Stimulated activated CD8-positive, alpha-beta memory T cell treated with anti-CD3 and anti-CD28 coated beads, Interleukin-7, amount 100 ng/mL, for 4 hours (primary cell): ENCODE data around the gene DEFB131A.
"Not testable (repeated sequence)": the region's sequence is repeated elsewhere in the genome, so short reads cannot be mapped to it uniquely, and the experiment has no call there.

Experiments used
- DNase-seq, 2 donors: peaks; one replicate each; pipeline ENCODE4 v3.0.0-alpha.2; 2020; ENCODE audit warnings: low read depth in 2 of 2

The DEFB131A gene

GRCh38 chr4:9494256-9495035 lies 50.2 kb downstream of the DEFB131A start:
- not testable (repeated sequence) for DNase-seq

GRCh38 chr4:9495443-9495842 lies 51.2 kb downstream of the DEFB131A start:
- DNase-seq = peak in 1 of 2 donors; percentile 15

- DNase-seq = not testable (repeated sequence)
Measured at GRCh38 chr4:9497575-9498467, 53.6 kb downstream of the DEFB131A start.

GRCh38 chr4:9498468-9499040 lies 54.3 kb downstream of the DEFB131A start:
- not testable (repeated sequence) for DNase-seq

- not testable (repeated sequence) for DNase-seq
Measured at GRCh38 chr4:9499974-9500487, 55.8 kb downstream of the DEFB131A start.
